Measurements from ENCODE around the gene IL21R. TPM values are rescaled to one million over a fixed set of nuclear protein-coding genes. Genes with fewer than 3 reads are reported as not detected.
"Not testable (repeated sequence)": the region's sequence is repeated elsewhere in the genome, so short reads cannot be mapped to it uniquely, and the experiment has no call there.

The IL21R gene
- total and polyA plus RNA-seq, 5 donors: 0.34 to 1.4 (median 0.81) TPM

GRCh38 chr16:27387724-27388123 is 14.2 kb upstream of the IL21R start:
- no peak for ATAC-seq
- intact Hi-C loops (cut with DNase I): no loop called here
- Histone ChIP-seq H3K4me1 (ENCODE audit: control insufficient read depth, insufficient read depth, low read length) (no peaks in the 10 kb centered on the region), H3K4me3 (ENCODE audit: low read length) (no peak overlapping the region), H3K27ac (ENCODE audit: low read length) (no peak overlapping the region), H3K27me3 (ENCODE audit: control insufficient read depth, insufficient read depth) (no peaks in the 10 kb centered on the region), H3K9me3 (ENCODE audit: control insufficient read depth, low read length) (no peaks in the 10 kb centered on the region)
- 94% methylated on average over 1 of the region's 1 CpG for WGBS
- DNase-seq: no peak

GRCh38 chr16:27389272-27389961 is 12.6 kb upstream of the IL21R start:
- Histone ChIP-seq H3K27ac (ENCODE audit: low read length) (no peak overlapping the region), H3K27me3 (ENCODE audit: control insufficient read depth, insufficient read depth) (no peaks in the 10 kb centered on the region), H3K9me3 (ENCODE audit: control insufficient read depth, low read length) (no peaks in the 10 kb centered on the region), H3K4me1 (ENCODE audit: control insufficient read depth, insufficient read depth, low read length) (no peaks in the 10 kb centered on the region), H3K4me3 (ENCODE audit: low read length) (no peak overlapping the region)
- 77% methylated on average over 8 of the region's 8 CpGs for WGBS
- intact Hi-C loops (cut with DNase I): no loop called here
- DNase-seq: no peak
- no peak for ATAC-seq

GRCh38 chr16:27390151-27390550 is 11.8 kb upstream of the IL21R start:
- Histone ChIP-seq H3K27ac (ENCODE audit: low read length) (no peak overlapping the region), H3K4me3 (ENCODE audit: low read length) (no peak overlapping the region), H3K27me3 (ENCODE audit: control insufficient read depth, insufficient read depth) (no peaks in the 10 kb centered on the region), H3K4me1 (ENCODE audit: control insufficient read depth, insufficient read depth, low read length) (no peaks in the 10 kb centered on the region), H3K9me3 (ENCODE audit: control insufficient read depth, low read length) (no peaks in the 10 kb centered on the region)
- DNase-seq: no peak
- intact Hi-C loops (cut with DNase I): no loop called here
- ATAC-seq: no peak

GRCh38 chr16:27392671-27393070 is 9.3 kb upstream of the IL21R start:
- DNase-seq (no peak), ATAC-seq (no peak)
- intact Hi-C loops (cut with DNase I): no loop called here
- no peak overlapping the region for H3K4me3 ChIP-seq (ENCODE audit: low read length)
- H3K4me1 ChIP-seq (ENCODE audit: control insufficient read depth, insufficient read depth, low read length): no peaks in the 10 kb centered on the region
- no peak overlapping the region for H3K27ac ChIP-seq (ENCODE audit: low read length)
- H3K9me3 ChIP-seq (ENCODE audit: control insufficient read depth, low read length): no peaks in the 10 kb centered on the region
- no peaks in the 10 kb centered on the region for H3K27me3 ChIP-seq (ENCODE audit: control insufficient read depth, insufficient read depth)
- 57% methylated on average over 1 of the region's 1 CpG for WGBS

GRCh38 chr16:27394516-27394915 is 7.5 kb upstream of the IL21R start:
- Histone ChIP-seq H3K4me3 (ENCODE audit: low read length) (no peak overlapping the region), H3K9me3 (ENCODE audit: control insufficient read depth, low read length) (no peaks in the 10 kb centered on the region), H3K27ac (ENCODE audit: low read length) (no peak overlapping the region), H3K4me1 (ENCODE audit: control insufficient read depth, insufficient read depth, low read length) (no peaks in the 10 kb centered on the region), H3K27me3 (ENCODE audit: control insufficient read depth, insufficient read depth) (no peaks in the 10 kb centered on the region)
- ATAC-seq (no peak), DNase-seq (no peak)
- intact Hi-C loops (cut with DNase I): no loop called here

- WGBS: 86% methylated on average over 15 of the region's 15 CpGs
- ATAC-seq; DNase-seq; H3K4me1 ChIP-seq (ENCODE audit: control insufficient read depth, insufficient read depth, low read length); intact Hi-C loops (cut with DNase I); H3K27me3 ChIP-seq (ENCODE audit: control insufficient read depth, insufficient read depth); H3K4me3 ChIP-seq (ENCODE audit: low read length); H3K9me3 ChIP-seq (ENCODE audit: control insufficient read depth, low read length); H3K27ac ChIP-seq (ENCODE audit: low read length): not testable (repeated sequence)
Measured at GRCh38 chr16:27398341-27398893, 3.6 kb upstream of the IL21R start.

GRCh38 chr16:27398894-27399853 is 2.8 kb upstream of the IL21R start:
- WGBS: 80% methylated on average over 8 of the region's 8 CpGs
- H3K27ac ChIP-seq (ENCODE audit: low read length): no peak overlapping the region
- ATAC-seq (no peak), DNase-seq (peak in 1 of 3 donors; percentile 44)
- H3K27me3 ChIP-seq (ENCODE audit: control insufficient read depth, insufficient read depth): no peaks in the 10 kb centered on the region
- intact Hi-C loops (cut with DNase I): no loop called here
- H3K4me1 ChIP-seq (ENCODE audit: control insufficient read depth, insufficient read depth, low read length): no peaks in the 10 kb centered on the region
- no peaks in the 10 kb centered on the region for H3K9me3 ChIP-seq (ENCODE audit: control insufficient read depth, low read length)
- no peak overlapping the region for H3K4me3 ChIP-seq (ENCODE audit: low read length)

- Histone ChIP-seq H3K4me1 (ENCODE audit: control insufficient read depth, insufficient read depth, low read length) (no peaks in the 10 kb centered on the region), H3K9me3 (ENCODE audit: control insufficient read depth, low read length) (no peaks in the 10 kb centered on the region), H3K27me3 (ENCODE audit: control insufficient read depth, insufficient read depth) (no peaks in the 10 kb centered on the region), H3K27ac (ENCODE audit: low read length) (no peak overlapping the region), H3K4me3 (ENCODE audit: low read length) (no peak overlapping the region)
- DNase-seq (no peak), ATAC-seq (no peak)
- WGBS: 96% methylated on average over 2 of the region's 2 CpGs
- intact Hi-C loops (cut with DNase I): no loop called here
Measured at GRCh38 chr16:27399969-27400368, 2.0 kb upstream of the IL21R start.

GRCh38 chr16:27400751-27401620 is 988 bp upstream of the IL21R start:
- H3K4me1 ChIP-seq (ENCODE audit: control insufficient read depth, insufficient read depth, low read length): no peaks in the 10 kb centered on the region
- DNase-seq: no peak
- H3K9me3 ChIP-seq (ENCODE audit: control insufficient read depth, low read length): no peaks in the 10 kb centered on the region
- ATAC-seq: no peak
- no peak overlapping the region for H3K4me3 ChIP-seq (ENCODE audit: low read length)
- no peaks in the 10 kb centered on the region for H3K27me3 ChIP-seq (ENCODE audit: control insufficient read depth, insufficient read depth)
- WGBS: 42% methylated on average over 11 of the region's 11 CpGs
- no peak overlapping the region for H3K27ac ChIP-seq (ENCODE audit: low read length)
- intact Hi-C loops (cut with DNase I): no loop called here

- no peak overlapping the region for H3K27ac ChIP-seq (ENCODE audit: low read length)
- peak overlapping the region; percentile 17 for H3K4me3 ChIP-seq (ENCODE audit: low read length)
- intact Hi-C loops (cut with DNase I): no loop called here
- 46% methylated on average over 8 of the region's 8 CpGs for WGBS
- ATAC-seq: no peak
- H3K27me3 ChIP-seq (ENCODE audit: control insufficient read depth, insufficient read depth): no peaks in the 10 kb centered on the region
- H3K9me3 ChIP-seq (ENCODE audit: control insufficient read depth, low read length): no peaks in the 10 kb centered on the region
- no peak for DNase-seq
- no peaks in the 10 kb centered on the region for H3K4me1 ChIP-seq (ENCODE audit: control insufficient read depth, insufficient read depth, low read length)
Measured at GRCh38 chr16:27402569-27402963, 592 bp downstream of the IL21R start.

Data from right cardiac atrium (tissue), 5 donors.